K562 (cell line): Measurements from ENCODE around the gene B3GALNT2. TPM values are rescaled to one million over a fixed set of nuclear protein-coding genes. Genes with fewer than 3 reads are reported as not detected.

ENCODE experiments used
- BRD4 ChIP-seq: fragments of 200-600 bp; sonication (generic); IDR thresholded peaks from 2 replicates; pipeline ENCODE4 v1.6.1; 2017; ENCODE audit warnings: inconsistent platforms
- CREB5 ChIP-seq: fragments of 250-450 bp; sonication (Bioruptor Pico); IDR thresholded peaks from 2 replicates; pipeline ENCODE4 v1.5.0; 2020; ENCODE audit warnings: mild to moderate bottlenecking
- ESRRA ChIP-seq: fragments of 450-650 bp; IDR thresholded peaks from 2 replicates; pipeline ENCODE4 v1.6.1; 2014; ENCODE audit warnings: low read depth, mild to moderate bottlenecking, moderate library complexity, borderline replicate concordance
- ESRRB ChIP-seq: fragments of 250-450 bp; sonication (Bioruptor Pico); IDR thresholded peaks from 2 replicates; pipeline ENCODE4 v1.5.0; 2020; ENCODE audit warnings: mild to moderate bottlenecking, moderate library complexity, borderline replicate concordance
- FOXK2 ChIP-seq, 2 experiments: fragments of 450-650 bp; IDR thresholded peaks in 1 of 2; conservative IDR thresholded peaks in 1 of 2; 2 replicates each; pipeline ENCODE4 v1.6.1; 2016; ENCODE audit warnings: low read depth in 2 of 2, mild to moderate bottlenecking in 1 of 2
- HMGN3 ChIP-seq: IDR thresholded peaks from 2 replicates; pipeline ENCODE4 v1.6.1; 2011; ENCODE audit warnings: borderline replicate concordance, low read depth, mild to moderate bottlenecking, mixed read lengths, low read length; ENCODE audit not compliant: insufficient read length; ENCODE audit errors: extremely low read depth
- IRF1 ChIP-seq: sonication (generic); formaldehyde crosslinking; IDR thresholded peaks from 2 replicates; pipeline ENCODE4 v1.8.0; 2022; ENCODE audit warnings: missing genetic modification reagents, mild to moderate bottlenecking, borderline replicate concordance
- KHSRP ChIP-seq: fragments of 450-650 bp; IDR thresholded peaks from 2 replicates; pipeline ENCODE4 v1.6.1; 2017
- LEF1 ChIP-seq: fragments of 450-650 bp; IDR thresholded peaks from 2 replicates; pipeline ENCODE4 v1.6.1; 2016; ENCODE audit warnings: mild to moderate bottlenecking
- NR4A1 ChIP-seq, 2 experiments: fragments of 250-450 bp in 1 of 2; fragments of 450-650 bp in 1 of 2; sonication (Bioruptor Pico) in 1 of 2; IDR thresholded peaks; 2 replicates each; pipeline versions ENCODE4 v1.4.0 to v1.6.1; 2016 to 2020; ENCODE audit warnings: mild to moderate bottlenecking in 2 of 2, missing compliant biosample characterization in 1 of 2, missing genetic modification characterization in 1 of 2, moderate library complexity in 1 of 2
- POLR2A ChIP-seq: fragments of 450-650 bp; conservative IDR thresholded peaks from 2 replicates; pipeline ENCODE4 v1.6.1; 2016
- POLR2AphosphoS2 ChIP-seq: IDR thresholded peaks from 2 replicates; pipeline ENCODE4 v1.6.1; 2012; ENCODE audit warnings: low read length, improper control_type of control experiment
- RBBP5 ChIP-seq: fragments of 200-600 bp; sonication (generic); IDR thresholded peaks from 2 replicates; pipeline ENCODE4 v1.6.1; 2012; ENCODE audit warnings: borderline replicate concordance, mild to moderate bottlenecking, low read length, control low read depth, inconsistent platforms; ENCODE audit not compliant: insufficient read depth, poor library complexity, severe bottlenecking
- SETDB1 ChIP-seq: IDR thresholded peaks from one replicate; pipeline ENCODE4 v1.6.1; 2012; ENCODE audit warnings: low read length, control low read depth, inconsistent platforms
- SIN3A ChIP-seq, 2 experiments: fragments of 150-350 bp in 1 of 2; IDR thresholded peaks; 2 replicates each; pipeline ENCODE4 v1.6.1; 2011 to 2016; ENCODE audit warnings: borderline replicate concordance in 2 of 2, low read depth in 2 of 2, low read length in 2 of 2, mild to moderate bottlenecking in 2 of 2, moderate library complexity in 2 of 2; ENCODE audit not compliant: control insufficient read depth in 1 of 2
- SMAD1 ChIP-seq: fragments of 150-350 bp; IDR thresholded peaks from 2 replicates; pipeline ENCODE4 v1.6.1; 2014; ENCODE audit warnings: low read length, low read depth; ENCODE audit not compliant: partially characterized antibody
- SRSF3 ChIP-seq: fragments of 200-400 bp; formaldehyde crosslinking; IDR thresholded peaks from 2 replicates; pipeline ENCODE4 v1.6.1; 2016; ENCODE audit warnings: mild to moderate bottlenecking, low read length, moderate library complexity; ENCODE audit not compliant: insufficient read depth
- TEAD1 ChIP-seq, 2 experiments: fragments of 450-650 bp in 1 of 2; sonication (generic) in 1 of 2; formaldehyde crosslinking; IDR thresholded peaks; 2 replicates each; pipeline versions ENCODE4 v1.4.0 to v1.8.0; 2020 to 2022; ENCODE audit warnings: mild to moderate bottlenecking in 2 of 2, missing genetic modification reagents in 1 of 2
- THAP12 ChIP-seq: fragments of 250-450 bp; sonication (Bioruptor Pico); IDR thresholded peaks from 2 replicates; pipeline ENCODE4 v1.9.0; 2021; ENCODE audit warnings: mild to moderate bottlenecking, inconsistent platforms
- ZBED1 ChIP-seq: IDR thresholded peaks from 2 replicates; pipeline ENCODE4 v1.6.1; 2014
- ZFPM2 ChIP-seq: fragments of 250-450 bp; sonication (Bioruptor Pico); IDR thresholded peaks from 2 replicates; pipeline ENCODE4 v1.5.1; 2022; ENCODE audit warnings: mild to moderate bottlenecking
- ZHX1 ChIP-seq: fragments of 150-350 bp; conservative IDR thresholded peaks from 2 replicates; pipeline ENCODE4 v1.6.1; 2014; ENCODE audit warnings: low read length
- ZNF507 ChIP-seq: conservative IDR thresholded peaks from 2 replicates; pipeline ENCODE4 v1.6.1; 2017; ENCODE audit warnings: missing genetic modification characterization, missing compliant biosample characterization
- polyA plus RNA-seq, 8 experiments: library from polyadenylated mRNA; depleted of rRNA in 4 of 8; stranded (reverse) in 5 of 8; unstranded in 3 of 8; fragments of >200 nt; fragmentation: Nextera tagmentation in 2 of 8; fragmentation: Illumina TruSeq in 1 of 8; extraction: Ambion mirVana in 2 of 8; extraction: Trizol in 1 of 8; gene quantifications; 2 replicates each; pipeline versions ENCODE4 v1.2.1 to v1.2.3, GENCODE V29; 2011 to 2014; ENCODE audit warnings: inconsistent platforms in 1 of 8, missing spikeins in 1 of 8
- total RNA-seq, 7 experiments: library from RNA; depleted of rRNA in 6 of 7; stranded (reverse); fragments of >200 nt in 6 of 7; fragmentation: Illumina TruSeq in 2 of 7; extraction: Trizol in 2 of 7; gene quantifications; 2 replicates each; pipeline versions ENCODE4 v1.2.1 to v1.2.3, GENCODE V29; 2011 to 2021; ENCODE audit warnings: low replicate concordance in 1 of 7

The B3GALNT2 gene
- total and polyA plus RNA-seq, 9 of the 15 experiments (the other 6 are each of a cell fraction or from before 2014, with no cell fraction given): 2.0 to 31.7 (median 22.9) TPM

- no peak for TF ChIP-seq SRSF3
- no peak for TF ChIP-seq ZFPM2 (CRISPR knock-in tag)
- peak; percentile 89 for TF ChIP-seq RBBP5
- no peak for TF ChIP-seq TEAD1 (CRISPR knock-in tag; IDR thresholded peaks at IDR 0.05)
- TF ChIP-seq SIN3A (IDR thresholded peaks at IDR 0.05; ENCODE audit: borderline replicate concordance in 2 of 2, control insufficient read depth in 1 of 2, low read depth in 2 of 2, low read length in 2 of 2): peak in 1 of 2 experiments; percentile 12; a peak in 2 of 4 replicates
- TF ChIP-seq KHSRP: no peak
- no peak for TF ChIP-seq BRD4
- no peak for TF ChIP-seq ZNF507 (tag)
- TF ChIP-seq ESRRB: no peak
- TF ChIP-seq HMGN3: peak; percentile 59
- TF ChIP-seq ESRRA: no peak
- TF ChIP-seq POLR2AphosphoS2: peak; percentile 19; the same call in 1 of the 2 replicates
- no peak for TF ChIP-seq FOXK2 (conservative IDR thresholded peaks at IDR 0.05 in 1 of 2, IDR thresholded peaks at IDR 0.05 in 1 of 2; ENCODE audit: low read depth in 2 of 2)
- TF ChIP-seq CREB5 (CRISPR knock-in tag): no peak
- peak; percentile 77; the same call in 1 of the 2 replicates for TF ChIP-seq POLR2A
- TF ChIP-seq IRF1 (CRISPR knock-in tag): no peak
- TF ChIP-seq SMAD1: peak; percentile 8
- TF ChIP-seq LEF1: no peak
- no peak for TF ChIP-seq ZHX1
- peak; percentile 95 for TF ChIP-seq THAP12 (CRISPR knock-in tag)
- TF ChIP-seq NR4A1 (CRISPR knock-in tag; IDR thresholded peaks at IDR 0.05): peak; percentile 55; the same call in 1 of the 2 replicates
- TF ChIP-seq NR4A1 (tag; IDR thresholded peaks at IDR 0.05): no peak
- TF ChIP-seq SETDB1: no peak
- TF ChIP-seq ZBED1: no peak
Measured at GRCh38 chr1:235504122-235504493, at the start of gene B3GALNT2 (continued).
